Ovary (tissue), 9 donors: Measurements from ENCODE around the gene UNC13C. TPM values are rescaled to one million over a fixed set of nuclear protein-coding genes. Genes with fewer than 3 reads are reported as not detected.

Experiments
- DNase-seq, 5 donors: peaks; one replicate each; pipeline ENCODE4 v3.0.0-alpha.2; 2019 to 2020
- H3K27ac ChIP-seq, 2 donors: fragments of 200-600 bp; one replicate each; pipeline versions ENCODE4 v1.5.1 to v1.8.0; 2019 to 2022
- H3K27me3 ChIP-seq: fragments of 200-600 bp; one replicate; pipeline ENCODE4 v1.8.0; 2022
- H3K36me3 ChIP-seq: fragments of 200-600 bp; sonication (generic); one replicate; pipeline ENCODE4 v1.5.1; 2019
- H3K4me1 ChIP-seq: one replicate; pipeline ENCODE4 v1.8.1; 2013; ENCODE audit warnings: mild to moderate bottlenecking, moderate library complexity; ENCODE audit not compliant: insufficient read depth
- H3K4me3 ChIP-seq: fragments of 200-600 bp; sonication (generic); one replicate; pipeline ENCODE4 v1.5.1; 2017
- H3K9me3 ChIP-seq, 2 donors: fragments of 200-600 bp in 1 of 2; sonication (generic) in 1 of 2; one replicate each; pipeline versions ENCODE4 v1.5.1 to v1.8.1; 2013 to 2019; ENCODE audit warnings: mild to moderate bottlenecking in 1 of 2, moderate library complexity in 1 of 2
- EP300 ChIP-seq: sonication (generic); formaldehyde crosslinking; IDR thresholded peaks from one replicate; pipeline ENCODE4 v1.6.1; 2017; ENCODE audit warnings: antibody characterized with exemption
- POLR2A ChIP-seq: fragments of 450-650 bp; IDR thresholded peaks from one replicate; pipeline ENCODE4 v1.6.1; 2017; ENCODE audit warnings: antibody characterized with exemption, mild to moderate bottlenecking, moderate library complexity
- WGBS, 3 donors: extraction: QIAGEN DNeasy Blood & Tissue Kit in 1 of 3; methylation state at CpG; one replicate each; pipeline versions ENCODE4 v1.1.5 to v1.1.7; 2013 to 2017; 5-methylcytosine and 5-hydroxymethylcytosine counted together
- intact Hi-C, 4 donors: fragments of 100-400 bp; cut with DNase I; formaldehyde crosslinking; loops; one replicate each; pipeline versions ENCODE4 v1.11.0 to v1.15.1; 2022 to 2023
- polyA plus RNA-seq, 2 donors: library from polyadenylated mRNA; stranded (reverse); fragments of 200-250 nt in 1 of 2; fragments of 350-450 nt in 1 of 2; fragmentation: Illumina TruSeq in 1 of 2; extraction: RNeasy Lipid Tissue Mini Kit (QIAGEN cat#74804) in 1 of 2; gene quantifications; one replicate each; pipeline ENCODE4 v1.2.3, GENCODE V29; 2013 to 2014
- total RNA-seq, 7 donors: library from RNA; depleted of rRNA in 2 of 7; stranded (reverse); fragments of >200 nt in 2 of 7; fragmentation: NEBNext Ultra II Directional in 3 of 7; extraction: Animal tissue kit (Norgen Biotek cat#: 25700) in 3 of 7; gene quantifications; one replicate each; pipeline versions ENCODE4 v1.1.0 to v1.2.4, GENCODE V29; 2016 to 2023
- TF ChIP-seq, protein P1 (sequence below), 3 donors: fragments of 450-650 bp in 2 of 3; fragments of 200-600 bp in 1 of 3; IDR thresholded peaks; one replicate each; pipeline versions ENCODE4 v1.5.1 to v1.8.0; 2016 to 2022; ENCODE audit warnings: antibody characterized with exemption in 3 of 3, mild to moderate bottlenecking in 1 of 3
- donor health status: DM: no; HTN: no; CAD: no; lungs with moderate emphysema.
- donor health status: DM: no; HTN: no; CAD: no.
- donor health status: Bipolar disorder and iron deficiency.
- donor health status: DM: yes; HTN: yes; CAD: no.
- donor health status: DM: no; HTN: no; CAD: no.
- donor health status: DM: yes; HTN: yes; CAD: no.

Gene UNC13C
- total and polyA plus RNA-seq, 9 donors = 0.05 to 2.1 (median 1.3) TPM

DNA sequence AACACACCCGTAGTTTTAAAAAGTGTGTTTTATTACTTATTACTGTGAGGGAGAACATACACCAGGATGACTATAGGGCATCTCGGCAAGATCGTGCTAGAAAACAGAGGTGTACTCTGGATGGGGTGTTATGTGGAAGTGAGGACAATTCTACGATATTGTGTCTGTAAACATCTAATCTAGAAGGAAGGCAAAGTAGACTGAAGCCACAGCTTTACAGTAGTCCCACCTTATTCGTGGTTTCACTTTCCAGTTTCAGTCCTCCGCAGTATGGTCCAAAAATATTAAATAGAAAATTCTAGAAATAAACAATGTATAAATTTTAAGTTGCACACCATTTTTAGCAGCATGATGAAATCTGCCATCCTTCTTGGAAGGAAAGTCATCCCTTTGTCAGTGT is 277.9 kb downstream of the UNC13C start:
- 88 to 95% (median 94%) methylated on average over 6 of the region's 6 CpGs for WGBS, 3 donors
- Histone ChIP-seq H3K4me3 (no peak overlapping the region), H3K4me1 (no peaks in the 10 kb centered on the region), H3K36me3 (no peaks in the 10 kb centered on the region), H3K27me3 (no peaks in the 10 kb centered on the region), H3K9me3 (no peaks in the 10 kb centered on the region), H3K27ac (no peak overlapping the region)
- no peak for DNase-seq
- intact Hi-C loops = no loop called here
- TF ChIP-seq POLR2A (no peak), EP300 (no peak)
- TF ChIP-seq, protein P1, sequence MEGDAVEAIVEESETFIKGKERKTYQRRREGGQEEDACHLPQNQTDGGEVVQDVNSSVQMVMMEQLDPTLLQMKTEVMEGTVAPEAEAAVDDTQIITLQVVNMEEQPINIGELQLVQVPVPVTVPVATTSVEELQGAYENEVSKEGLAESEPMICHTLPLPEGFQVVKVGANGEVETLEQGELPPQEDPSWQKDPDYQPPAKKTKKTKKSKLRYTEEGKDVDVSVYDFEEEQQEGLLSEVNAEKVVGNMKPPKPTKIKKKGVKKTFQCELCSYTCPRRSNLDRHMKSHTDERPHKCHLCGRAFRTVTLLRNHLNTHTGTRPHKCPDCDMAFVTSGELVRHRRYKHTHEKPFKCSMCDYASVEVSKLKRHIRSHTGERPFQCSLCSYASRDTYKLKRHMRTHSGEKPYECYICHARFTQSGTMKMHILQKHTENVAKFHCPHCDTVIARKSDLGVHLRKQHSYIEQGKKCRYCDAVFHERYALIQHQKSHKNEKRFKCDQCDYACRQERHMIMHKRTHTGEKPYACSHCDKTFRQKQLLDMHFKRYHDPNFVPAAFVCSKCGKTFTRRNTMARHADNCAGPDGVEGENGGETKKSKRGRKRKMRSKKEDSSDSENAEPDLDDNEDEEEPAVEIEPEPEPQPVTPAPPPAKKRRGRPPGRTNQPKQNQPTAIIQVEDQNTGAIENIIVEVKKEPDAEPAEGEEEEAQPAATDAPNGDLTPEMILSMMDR (IDR thresholded peaks at IDR 0.05) = no peak

DNA sequence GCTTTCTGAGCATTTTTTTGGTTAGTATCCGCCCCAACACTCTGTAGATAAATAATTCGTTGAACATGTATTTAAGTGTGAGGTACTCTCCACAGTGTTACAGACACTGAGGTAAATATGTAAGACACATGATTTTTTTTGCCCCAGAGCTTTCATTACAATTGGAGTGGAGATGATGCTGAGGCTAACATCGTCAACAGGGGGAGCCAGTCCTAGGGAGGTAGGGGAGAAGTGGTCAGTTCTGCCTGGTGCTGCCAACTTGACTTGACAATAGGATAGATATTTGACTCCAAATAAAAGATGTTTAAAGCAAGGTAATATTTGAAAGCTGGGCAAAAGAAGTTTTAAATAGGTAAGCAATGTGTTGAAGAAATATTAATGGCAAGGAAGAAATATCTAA is 295.7 kb downstream of the UNC13C start:
- Histone ChIP-seq H3K36me3 (no peaks in the 10 kb centered on the region), H3K4me3 (no peak overlapping the region), H3K9me3 (no peaks in the 10 kb centered on the region), H3K27ac (no peak overlapping the region), H3K27me3 (no peaks in the 10 kb centered on the region), H3K4me1 (no peaks in the 10 kb centered on the region)
- 40 to 46% (median 43%) methylated on average over 3 of the region's 3 CpGs for WGBS, 3 donors
- no peak for DNase-seq
- TF ChIP-seq, protein P1 (IDR thresholded peaks at IDR 0.05) = no peak
- no peak for TF ChIP-seq EP300
- no peak for TF ChIP-seq POLR2A
- intact Hi-C loops = no loop called here

DNA sequence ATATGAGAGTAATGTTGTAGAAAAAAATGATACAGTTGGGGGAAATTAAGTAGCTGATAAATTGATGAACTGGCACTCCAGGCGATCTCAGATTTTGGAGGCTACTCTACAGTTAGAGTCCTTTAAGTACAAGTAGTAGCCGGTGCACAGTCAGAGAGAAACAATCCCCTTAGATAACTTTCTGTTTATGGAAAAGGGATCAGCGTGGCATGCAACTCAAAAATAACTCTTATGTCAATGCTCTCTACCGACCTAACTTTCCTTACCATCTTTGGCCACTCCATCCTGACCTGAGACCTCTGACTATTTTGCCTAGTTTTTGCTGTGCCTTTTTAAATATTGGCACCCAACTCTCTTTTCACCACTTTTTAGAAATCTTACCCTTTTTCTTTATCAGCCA is 299.6 kb downstream of the UNC13C start:
- DNase-seq = no peak
- H3K36me3 ChIP-seq = no peaks in the 10 kb centered on the region
- H3K9me3 ChIP-seq = no peaks in the 10 kb centered on the region
- no peaks in the 10 kb centered on the region for H3K27me3 ChIP-seq
- intact Hi-C loops = no loop called here
- TF ChIP-seq POLR2A (no peak), EP300 (no peak)
- TF ChIP-seq, protein P1 (IDR thresholded peaks at IDR 0.05) = no peak
- H3K4me1 ChIP-seq = no peaks in the 10 kb centered on the region
- 70 to 74% (median 74%) methylated on average over 4 of the region's 4 CpGs for WGBS, 3 donors
- no peak overlapping the region for H3K4me3 ChIP-seq
- no peak overlapping the region for H3K27ac ChIP-seq

DNA sequence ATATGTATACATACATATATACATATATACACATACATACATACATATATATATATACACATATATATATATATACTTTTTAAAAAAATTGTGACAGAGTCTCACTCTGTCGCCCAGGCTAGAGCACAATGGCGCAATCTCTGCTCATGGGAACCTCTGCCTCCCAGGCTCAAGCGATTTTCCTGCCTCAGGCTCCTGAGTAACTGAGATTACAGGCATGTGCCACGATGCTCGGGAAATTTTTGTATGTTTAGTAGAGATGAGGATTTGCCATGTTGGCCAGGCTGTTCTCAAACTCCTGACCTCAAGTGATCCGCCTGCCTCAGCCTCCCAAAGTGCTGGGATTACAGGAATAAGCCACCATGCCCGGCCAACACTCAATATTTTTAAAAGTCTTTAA is 302.5 kb downstream of the UNC13C start:
- TF ChIP-seq EP300 (no peak), POLR2A (no peak)
- TF ChIP-seq, protein P1 (IDR thresholded peaks at IDR 0.05) = no peak
- no peak overlapping the region for H3K4me3 ChIP-seq
- no peak for DNase-seq
- 87 to 94% (median 92%) methylated on average over 7 of the region's 7 CpGs for WGBS, 3 donors
- H3K36me3 ChIP-seq = no peaks in the 10 kb centered on the region
- H3K27ac ChIP-seq = no peak overlapping the region
- H3K9me3 ChIP-seq = no peaks in the 10 kb centered on the region
- no peaks in the 10 kb centered on the region for H3K4me1 ChIP-seq
- H3K27me3 ChIP-seq = no peaks in the 10 kb centered on the region
- intact Hi-C loops = no loop called here
